ENCODE measurements around the gene RNF144B.
A peak's percentile ranks its signal among the peaks of the same experiment; 100 is the strongest.

The RNF144B gene

DNA sequence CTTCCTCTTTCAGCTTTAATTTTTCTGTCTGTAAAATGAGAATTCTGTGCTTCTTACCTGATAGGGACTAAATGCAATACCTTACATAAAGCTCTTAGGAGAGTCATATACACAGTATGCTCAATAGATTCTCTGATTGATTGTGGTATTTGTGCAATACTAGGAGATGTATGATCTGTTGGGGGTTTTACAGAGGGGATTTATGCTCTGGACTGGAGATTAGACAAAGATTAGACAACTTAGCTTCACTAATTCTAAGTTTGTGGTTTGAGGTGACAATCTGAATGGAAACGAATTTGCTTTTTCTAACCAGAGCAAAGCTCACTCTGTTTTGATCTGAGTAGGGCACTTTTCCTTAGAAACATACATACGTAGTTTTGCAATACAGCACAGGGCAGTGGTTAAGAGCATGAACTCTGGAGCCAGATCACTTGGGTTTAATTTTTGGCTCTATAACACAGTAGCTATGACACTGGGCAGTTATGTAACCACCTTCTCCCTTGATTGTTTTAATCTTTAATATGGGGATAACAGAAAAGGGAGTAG is 126.2 kb downstream of the RNF144B start:
- no peak for DNase-seq (ENCODE audit: low spot score)

DNA sequence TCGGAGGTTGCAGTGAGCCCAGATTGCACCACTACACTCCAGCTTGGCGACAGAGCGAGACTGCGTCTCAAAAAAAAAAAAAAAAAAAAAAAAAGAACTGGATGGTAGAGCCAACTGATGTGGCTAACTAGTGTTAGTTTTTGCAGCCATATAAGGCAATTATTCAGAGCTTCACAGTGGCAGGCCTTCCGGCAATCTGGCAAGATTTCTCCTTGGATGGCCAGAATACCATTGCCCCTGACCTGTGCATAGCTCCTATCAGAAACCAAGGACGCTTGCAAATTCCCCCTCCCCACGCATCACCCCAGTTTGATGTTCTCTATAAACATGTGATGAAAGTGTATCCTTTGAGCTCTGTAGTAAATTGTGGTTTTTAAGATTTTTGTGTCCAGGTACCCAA is 127.0 kb downstream of the RNF144B start:
- DNase-seq (ENCODE audit: low spot score) = no peak

DNA sequence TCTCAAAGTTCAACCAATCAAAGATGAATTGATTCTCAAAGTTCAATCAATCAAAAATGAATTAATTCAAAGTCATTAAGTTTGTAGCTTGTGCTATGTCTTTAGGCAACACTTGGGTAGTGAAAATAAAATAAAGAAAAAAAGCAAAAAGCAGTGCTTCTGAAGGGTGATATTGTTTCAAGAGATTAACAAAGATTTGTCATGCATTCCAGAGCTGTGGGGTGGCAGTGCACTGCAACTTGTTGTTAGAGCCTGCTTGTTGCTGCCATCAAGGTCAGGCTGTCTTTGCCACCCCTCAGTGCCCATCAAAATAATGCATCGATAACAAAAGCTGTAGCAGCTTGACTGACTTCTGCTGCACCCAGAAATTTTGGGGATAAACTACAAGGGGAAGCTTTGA is 128.6 kb downstream of the RNF144B start:
- DNase-seq (ENCODE audit: low spot score) = peak; percentile 35
